HG03575 (cell line): ENCODE measurements around the gene OR10H5.
A peak's percentile ranks its signal among the peaks of the same experiment; 100 is the strongest.
"Not testable (repeated sequence)": the region's sequence is repeated elsewhere in the genome, so short reads cannot be mapped to it uniquely, and the experiment has no call there.

ENCODE experiments used
- ATAC-seq: cut with Tn5 transposase; IDR thresholded peaks from one replicate; pipeline ENCODE4 v1.9.1; 2021; ENCODE audit not compliant: unreplicated experiment, insufficient number of reproducible peaks, low FRiP score; ENCODE audit errors: extremely low read depth

Gene OR10H5

DNA sequence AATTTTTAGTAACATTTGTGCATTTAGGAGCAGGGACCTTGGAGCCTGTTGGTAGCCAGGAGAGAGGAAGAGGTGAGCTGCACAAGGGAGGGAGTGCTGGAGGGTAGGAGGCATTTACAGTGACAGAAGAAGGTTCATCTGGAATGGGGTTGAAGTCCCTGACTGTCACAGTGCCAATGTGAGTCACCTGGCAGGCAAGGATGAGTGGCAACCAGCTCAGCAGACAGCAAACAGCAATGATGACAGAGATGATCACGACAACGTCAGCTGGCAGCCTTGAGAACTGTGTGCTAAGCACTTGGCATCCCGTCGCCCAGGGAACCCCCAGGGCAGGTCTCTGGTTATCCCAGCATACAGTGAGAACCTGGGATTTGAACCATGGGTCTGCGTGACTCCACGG is 2.6 kb downstream of the OR10H5 start:
- no peak for ATAC-seq

DNA sequence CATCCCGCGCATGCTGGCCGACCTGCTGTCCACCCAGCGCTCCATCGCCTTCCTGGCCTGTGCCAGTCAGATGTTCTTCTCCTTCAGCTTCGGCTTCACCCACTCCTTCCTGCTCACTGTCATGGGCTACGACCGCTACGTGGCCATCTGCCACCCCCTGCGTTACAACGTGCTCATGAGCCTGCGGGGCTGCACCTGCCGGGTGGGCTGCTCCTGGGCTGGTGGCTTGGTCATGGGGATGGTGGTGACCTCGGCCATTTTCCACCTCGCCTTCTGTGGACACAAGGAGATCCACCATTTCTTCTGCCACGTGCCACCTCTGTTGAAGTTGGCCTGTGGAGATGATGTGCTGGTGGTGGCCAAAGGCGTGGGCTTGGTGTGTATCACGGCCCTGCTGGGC is 6.8 kb downstream of the OR10H5 start:
- ATAC-seq, result not testable (repeated sequence)

DNA sequence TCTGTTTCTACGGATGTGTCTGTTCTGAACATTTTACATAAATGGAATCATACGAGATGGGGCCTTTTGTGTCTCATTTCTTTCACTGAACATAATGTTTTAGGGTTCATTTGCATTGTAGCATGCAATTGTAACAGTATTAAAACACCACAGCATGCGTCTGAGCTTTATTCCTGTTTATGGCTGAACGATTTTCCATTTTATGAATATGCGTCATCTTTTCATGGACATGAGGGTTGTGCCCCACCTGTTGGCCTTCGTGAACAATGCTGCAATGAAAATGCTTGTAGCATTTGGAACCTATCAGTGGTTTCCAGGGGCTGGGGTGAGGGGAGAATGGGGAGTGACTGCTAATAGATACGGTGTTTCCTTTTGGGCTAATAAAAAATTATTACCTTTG is 22.9 kb downstream of the OR10H5 start:
- no peak for ATAC-seq

DNA sequence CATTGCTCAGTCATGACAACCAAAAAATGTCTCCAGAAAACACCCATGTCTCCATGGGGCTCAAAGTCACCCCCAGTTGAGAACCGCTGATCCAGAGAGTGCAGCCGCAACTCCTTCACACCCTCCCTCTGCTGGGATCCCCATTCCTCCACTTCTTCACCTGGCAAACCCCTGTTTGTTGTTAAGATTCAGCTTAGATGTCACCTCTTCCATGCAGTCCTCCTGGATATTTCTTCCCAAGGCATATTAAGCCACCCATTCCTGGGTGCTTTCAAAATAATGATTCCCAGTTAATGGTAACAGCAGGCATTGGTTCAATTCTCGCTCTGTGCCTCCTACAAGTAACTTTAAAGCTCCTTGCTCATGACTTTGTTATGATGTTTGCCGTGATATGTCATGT is 24.0 kb downstream of the OR10H5 start:
- ATAC-seq, result no peak

DNA sequence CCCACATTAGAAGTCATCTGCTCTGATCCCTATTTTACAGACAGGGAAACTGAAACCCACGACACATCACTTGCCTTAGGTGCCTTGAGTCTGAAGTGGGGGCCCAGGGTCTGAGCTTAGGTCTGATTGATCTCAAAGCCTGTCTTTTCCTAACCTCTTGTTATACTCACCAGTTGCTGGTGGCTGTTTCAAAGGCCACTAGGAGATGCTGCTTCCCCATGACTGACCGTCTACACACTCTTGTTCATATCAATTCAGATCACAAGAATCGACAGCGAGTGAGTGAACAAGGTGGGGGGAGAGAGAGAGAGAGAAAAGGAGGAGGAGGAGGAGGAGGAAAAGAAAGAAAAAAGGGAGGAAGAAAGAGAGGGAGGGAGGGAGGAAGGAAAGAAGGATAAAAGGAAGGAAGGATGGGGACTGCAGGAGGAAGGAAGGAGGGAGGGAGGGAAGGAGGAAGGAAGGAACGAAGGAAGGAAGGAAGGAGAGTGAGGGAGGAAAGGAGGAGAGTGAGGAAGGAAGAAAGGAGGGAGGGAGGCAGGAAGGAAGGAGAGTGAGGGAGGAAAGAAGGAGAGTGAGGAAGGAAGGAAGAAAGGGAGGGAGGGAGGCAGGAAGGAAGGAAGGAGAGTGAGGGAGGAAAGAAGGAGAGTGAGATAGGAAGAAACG is 24.7 kb downstream of the OR10H5 start:
- no peak for ATAC-seq

DNA sequence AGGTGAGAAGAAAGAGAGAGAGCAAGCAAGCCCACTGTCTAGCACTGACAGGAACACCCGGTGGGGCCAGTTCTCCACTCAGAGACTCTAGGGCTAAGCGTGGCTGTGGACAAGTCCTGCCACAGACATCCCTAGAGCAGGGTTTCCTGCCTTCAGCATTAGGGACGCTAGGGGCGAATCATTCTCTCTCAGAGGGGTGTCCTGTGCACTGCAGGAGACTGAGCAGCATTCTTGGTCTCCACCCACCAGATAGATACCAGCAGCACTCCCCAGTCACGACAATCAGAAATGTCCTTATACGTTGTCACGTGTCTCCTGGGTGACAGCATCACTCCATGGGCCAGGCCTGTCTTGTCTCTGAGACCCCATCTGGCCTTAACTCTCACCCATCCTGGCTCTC is 26.5 kb downstream of the OR10H5 start:
- ATAC-seq, result no peak

DNA sequence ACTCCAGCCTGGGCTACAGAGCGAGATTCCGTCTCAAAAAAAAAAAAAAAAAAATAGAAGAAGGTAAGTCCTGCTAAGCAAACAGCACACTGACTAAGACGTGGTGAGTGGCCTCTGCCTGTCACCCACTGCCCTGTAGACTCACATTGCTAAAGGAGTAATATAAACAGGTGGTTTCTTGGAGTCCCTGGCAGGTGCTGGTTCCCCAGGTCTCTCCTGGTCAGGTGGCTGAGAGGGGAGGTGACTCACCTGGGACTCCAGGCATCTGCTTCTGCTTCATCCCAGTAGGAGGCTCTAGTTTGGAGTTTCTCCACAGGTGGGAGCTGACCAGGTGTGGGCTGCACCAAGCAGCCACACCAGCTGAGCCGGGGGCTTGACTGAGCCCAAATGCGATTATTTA is 27.8 kb downstream of the OR10H5 start, which contains the start of gene OR10H1:
TSS of gene OR10H1 (minus strand) at position 359 of the 400 bp plus-strand sequence. CDS start 7,627 bp downstream, outside the sequence.
- ATAC-seq, result no peak

DNA sequence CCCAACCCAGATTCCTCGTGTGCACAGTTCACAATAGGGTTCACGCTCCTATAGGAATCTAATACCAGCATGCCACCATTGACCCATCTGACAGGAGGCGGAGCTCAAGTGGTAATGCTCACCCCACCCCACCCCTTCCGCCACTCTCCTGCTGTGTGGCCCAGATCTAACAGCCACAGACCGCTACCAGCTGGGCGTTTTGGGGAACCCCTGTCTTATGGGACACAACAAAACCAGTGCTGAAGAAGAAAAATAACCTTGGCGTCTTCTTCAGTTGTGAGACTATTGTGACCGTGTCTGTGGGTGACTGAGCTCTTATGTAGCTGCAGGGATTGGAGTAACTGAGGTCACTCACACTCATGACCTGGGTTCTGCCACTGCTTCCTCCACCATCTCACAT is 33.2 kb downstream of the OR10H5 start:
- ATAC-seq, result no peak

DNA sequence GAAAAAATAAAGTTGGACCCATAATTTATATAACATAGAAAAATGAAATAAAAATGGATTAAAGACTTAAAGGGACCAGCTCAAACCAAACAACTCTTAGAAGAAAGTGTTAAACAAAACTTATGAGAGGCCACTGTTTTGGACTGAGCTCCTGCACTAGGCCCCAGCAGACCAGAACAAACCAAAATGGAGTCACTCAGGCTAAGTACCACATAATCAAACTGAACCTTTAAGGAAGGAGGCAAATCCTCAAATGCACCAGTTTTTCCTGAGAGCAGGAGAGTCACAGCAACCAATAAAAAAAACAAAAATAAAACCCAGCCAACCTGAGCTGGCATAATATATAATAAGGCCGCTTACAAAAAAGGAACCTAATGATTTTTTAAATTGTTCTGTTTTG is 38.3 kb downstream of the OR10H5 start:
- ATAC-seq, result no peak

DNA sequence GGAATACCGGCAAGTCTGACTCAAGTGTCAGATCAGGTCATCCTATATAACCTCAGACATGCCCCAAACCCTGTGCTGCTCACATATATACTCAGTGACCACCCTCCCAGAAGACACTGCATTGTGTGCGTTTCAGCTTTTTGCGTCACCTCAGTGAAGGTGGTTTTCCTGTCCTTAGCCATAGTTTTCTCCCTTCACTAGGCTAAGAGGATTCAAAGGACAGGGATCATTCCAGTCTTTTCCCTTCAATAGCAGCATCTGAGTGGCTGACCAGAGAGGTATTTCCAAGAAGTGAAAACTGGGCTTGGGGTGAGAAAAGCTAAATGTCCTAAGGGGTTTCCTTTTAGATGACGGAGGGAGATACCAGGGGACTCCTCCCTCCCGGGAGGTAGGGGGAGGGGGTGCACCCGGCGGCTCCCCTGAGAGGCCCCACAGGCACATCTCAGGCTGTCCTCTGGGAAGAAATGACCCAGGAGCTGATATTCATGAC is 40.7 kb downstream of the OR10H5 start:
- ATAC-seq, result no peak

DNA sequence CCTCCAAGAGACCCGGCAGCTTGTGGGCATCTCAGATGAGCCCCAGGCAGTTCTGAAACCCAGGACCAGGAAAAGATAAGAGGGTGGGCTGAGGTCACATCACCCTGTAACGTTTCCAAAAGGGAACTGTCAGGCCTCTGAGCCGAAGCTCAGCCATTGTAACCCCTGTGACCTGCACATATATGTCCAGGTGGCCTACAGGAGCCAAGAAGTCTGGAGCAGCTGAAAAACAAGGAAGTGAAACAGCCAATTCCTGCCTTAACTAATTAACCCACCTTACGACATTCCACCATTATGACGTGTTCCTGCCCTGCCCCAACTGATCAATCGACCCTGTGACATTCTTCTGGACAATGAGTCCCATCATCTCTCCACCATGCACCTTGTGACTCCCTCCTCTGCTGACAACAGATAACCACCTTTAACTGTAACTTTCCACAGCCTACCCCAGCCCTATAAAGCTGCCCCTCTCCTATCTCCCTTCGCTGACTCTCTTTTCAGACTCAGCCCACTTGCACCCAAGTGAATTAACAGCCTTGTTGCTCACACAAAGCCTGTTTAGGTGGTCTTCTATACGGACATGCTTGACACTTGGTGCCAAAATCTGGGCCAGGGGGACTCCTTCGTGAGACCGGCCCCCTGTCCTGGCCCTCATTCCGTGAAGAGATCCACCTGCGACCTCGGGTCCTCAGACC is 41.3 kb downstream of the OR10H5 start:
- not testable (repeated sequence) for ATAC-seq

DNA sequence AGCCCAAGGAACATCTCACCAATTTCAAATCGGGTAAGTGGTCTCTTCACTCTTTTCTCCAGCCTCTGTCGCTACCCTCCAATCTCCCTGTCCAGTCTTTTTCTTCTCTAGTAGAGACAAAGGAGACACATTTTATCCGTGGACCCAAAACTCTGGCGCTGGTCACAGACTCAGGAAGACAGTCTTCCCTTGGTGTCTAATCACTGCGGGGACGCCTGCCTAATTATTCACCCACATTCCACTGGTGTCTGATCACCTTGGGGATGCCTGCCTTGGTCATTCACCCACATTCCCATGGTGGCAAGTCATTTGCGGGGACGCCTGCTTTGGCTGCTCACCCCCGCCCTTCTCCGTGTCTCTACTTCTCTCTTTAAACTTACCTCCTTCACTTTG is 41.8 kb downstream of the OR10H5 start:
- no peak for ATAC-seq

DNA sequence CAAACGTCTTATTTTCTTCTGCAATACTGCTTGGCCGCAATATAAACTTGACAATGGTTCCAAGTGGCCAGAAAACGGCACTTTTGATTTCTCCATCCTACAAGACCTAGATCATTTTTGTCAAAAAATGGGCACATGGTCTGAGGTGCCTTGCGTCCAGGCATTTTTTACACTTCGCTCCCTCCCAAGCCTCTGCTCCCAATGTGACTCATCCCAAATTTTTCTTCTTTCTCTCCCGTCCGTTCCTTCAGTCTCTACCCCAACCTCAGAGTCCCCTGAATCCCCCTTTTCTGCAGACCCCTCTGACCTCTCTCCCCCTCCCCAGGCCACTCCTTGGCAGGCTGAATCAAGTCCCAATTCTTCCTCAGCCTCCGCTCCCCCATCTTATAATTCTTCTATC is 42.3 kb downstream of the OR10H5 start:
- no peak for ATAC-seq

DNA sequence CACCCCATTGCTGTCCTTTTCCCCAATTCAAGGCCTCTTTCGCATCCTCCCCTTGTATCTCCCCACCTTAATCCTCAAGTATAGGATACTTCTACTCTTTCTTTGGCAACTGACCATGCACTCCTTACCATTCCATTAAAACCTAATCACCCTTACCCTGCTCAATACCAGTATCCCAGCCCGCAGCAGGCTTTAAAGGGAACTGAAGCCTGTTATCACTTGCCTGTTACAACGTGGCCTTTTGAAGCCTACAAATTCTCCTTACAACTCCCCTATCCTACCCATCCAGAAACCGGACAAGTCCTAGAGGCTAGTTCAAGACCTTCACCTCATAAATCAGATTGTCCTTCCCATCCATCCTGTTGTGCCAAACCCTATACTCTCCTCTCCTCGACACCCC is 44.2 kb downstream of the OR10H5 start:
- no peak for ATAC-seq

DNA sequence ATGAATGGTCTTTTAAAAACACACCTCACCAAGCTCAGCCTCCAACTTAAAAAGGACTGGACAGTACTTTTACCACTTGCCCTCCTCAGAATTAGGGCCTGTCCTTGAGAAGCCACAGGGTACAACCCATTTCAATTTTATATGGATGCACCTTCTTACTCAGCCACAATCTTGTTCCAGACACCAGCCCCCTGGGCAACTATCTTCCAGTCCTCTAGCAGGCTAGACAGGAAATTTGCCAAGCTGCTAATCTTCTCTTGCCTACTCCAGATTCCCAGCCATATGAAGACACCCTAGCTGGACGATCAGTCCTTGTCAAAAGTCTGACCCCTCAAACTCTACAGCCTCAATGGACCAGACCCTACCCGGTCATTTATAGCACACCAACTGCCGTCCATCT is 46.8 kb downstream of the OR10H5 start:
- ATAC-seq, result not testable (repeated sequence)

DNA sequence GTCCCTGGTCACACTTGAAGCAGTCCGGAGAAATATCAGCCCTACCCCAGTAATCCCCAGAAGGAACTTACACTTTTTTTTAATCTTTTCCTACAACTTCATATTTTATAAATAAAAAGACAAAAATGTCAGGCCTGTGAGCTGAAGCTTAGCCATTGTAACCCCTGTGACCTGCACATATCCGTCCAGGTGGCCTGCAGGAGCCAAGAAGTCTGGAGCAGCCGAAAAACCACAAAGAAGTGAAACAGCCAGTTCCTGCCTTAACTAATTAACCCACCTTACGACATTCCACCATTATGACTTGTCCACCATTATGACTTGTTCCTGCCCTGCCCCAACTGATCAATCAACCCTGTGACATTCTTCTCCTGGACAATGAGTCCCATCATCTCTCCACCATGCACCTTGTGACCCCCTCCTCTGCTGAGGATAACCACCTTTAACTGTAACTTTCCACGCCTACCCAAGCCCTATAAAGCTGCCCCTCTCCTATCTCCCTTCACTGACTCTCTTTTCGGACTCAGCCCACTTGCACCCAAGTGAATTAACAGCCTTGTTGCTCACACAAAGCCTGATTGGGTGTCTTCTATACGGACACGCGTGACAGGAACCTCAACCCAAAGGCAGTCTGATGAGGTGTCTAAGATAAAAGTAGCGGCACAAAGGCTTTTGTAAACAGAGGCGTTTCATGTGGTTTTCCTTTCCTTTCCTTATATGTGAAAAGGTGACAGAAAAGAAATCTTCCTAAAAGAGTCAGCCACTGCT is 48.3 kb downstream of the OR10H5 start:
- ATAC-seq, result not testable (repeated sequence)

DNA sequence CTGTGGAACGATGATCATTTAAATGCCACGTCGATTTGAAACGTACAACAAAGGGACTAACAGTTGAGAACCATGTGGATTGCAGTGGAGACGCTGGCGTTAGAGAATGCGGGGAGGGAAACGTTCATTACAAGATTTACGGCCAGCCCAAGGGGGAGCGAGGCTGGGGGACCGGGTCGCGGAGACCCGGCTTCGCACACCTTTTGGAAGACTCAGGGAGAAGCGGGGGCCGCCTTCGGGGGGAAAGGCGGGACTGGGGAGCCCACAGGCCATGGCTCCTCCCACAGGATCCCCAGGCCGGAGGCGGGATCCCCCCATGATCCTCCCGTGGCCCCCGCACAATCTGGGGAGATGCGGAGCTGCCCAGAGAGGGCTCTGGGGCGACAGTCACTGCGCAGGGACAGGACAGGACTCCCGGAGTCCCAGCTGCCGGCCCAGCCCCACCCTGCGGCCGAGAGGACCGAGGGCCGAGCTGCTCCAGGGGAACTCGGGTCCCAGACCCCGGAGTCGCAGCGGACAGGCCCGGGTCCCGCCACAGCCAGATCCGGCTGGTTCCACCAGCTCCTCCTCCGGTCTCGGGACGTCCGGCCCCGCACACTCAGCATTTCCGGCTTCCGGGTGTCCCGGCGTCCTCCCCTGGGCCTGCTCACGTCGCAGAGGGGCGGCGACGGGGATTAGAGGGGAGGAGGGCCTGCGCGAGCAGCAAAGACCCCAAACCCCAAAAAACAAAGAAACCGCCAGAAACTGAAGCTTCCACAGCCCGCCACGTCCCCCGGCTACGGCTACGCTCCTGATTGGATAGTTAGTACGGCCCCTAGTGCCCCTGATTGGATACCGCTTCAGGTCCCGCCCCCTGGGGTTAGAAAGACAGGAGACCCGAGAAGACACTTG is 49.1 kb downstream of the OR10H5 start:
- peak; percentile 59 for ATAC-seq

DNA sequence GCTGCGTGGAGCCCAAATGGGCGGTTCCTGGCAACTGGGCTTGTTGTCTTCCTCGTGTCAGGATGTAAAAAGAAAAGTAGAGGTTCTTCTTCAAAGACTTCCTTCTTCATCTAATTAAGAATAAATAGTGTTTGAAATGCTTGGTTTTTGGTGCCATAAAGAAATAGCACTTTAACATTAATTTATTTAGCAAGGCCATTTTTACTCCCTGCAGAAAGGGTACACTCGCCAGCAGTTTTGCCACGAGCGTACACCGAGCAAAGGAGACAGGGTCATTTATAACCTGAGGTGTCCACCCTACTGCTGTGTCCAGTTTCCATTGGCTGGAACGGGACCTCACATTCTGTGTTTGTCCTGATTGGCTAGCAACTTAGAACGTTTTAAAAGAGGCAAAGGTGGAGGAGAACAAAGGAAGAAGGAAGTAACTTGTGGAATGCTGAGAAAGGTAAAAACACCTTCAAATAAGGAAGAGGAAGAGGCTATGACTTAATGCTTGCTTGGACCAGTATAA is 49.8 kb downstream of the OR10H5 start:
- ATAC-seq, result no peak

DNA sequence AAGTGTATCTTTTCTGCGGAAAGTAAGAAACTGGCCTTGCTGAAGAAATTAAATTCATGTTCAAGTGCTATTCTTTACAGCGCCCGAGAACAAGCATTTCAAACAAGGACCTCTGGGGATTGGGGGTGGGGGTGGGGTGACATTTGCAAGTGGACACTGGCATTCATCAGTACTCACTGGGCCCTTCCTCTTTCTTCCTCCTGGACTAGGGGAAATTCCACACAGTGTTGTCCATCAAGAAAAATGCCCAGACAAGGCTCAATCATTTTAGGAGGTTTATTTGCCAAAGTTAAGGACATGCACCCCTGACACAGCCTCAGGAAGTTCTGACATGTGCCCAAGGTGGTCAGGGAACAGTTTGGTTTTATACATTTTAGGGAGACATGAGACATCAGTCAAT is 50.9 kb downstream of the OR10H5 start:
- ATAC-seq, result no peak
